ENCODE measurements around the gene OXCT1.
A peak's percentile ranks its signal among the peaks of the same experiment; 100 is the strongest.
"Not testable (repeated sequence)": the region's sequence is repeated elsewhere in the genome, so short reads cannot be mapped to it uniquely, and the experiment has no call there.

Gene OXCT1

GRCh38 chr5:41874512-41875060, 4.4 kb upstream of the OXCT1 start:
- no peak for DNase-seq (ENCODE audit: low read depth)

DNA sequence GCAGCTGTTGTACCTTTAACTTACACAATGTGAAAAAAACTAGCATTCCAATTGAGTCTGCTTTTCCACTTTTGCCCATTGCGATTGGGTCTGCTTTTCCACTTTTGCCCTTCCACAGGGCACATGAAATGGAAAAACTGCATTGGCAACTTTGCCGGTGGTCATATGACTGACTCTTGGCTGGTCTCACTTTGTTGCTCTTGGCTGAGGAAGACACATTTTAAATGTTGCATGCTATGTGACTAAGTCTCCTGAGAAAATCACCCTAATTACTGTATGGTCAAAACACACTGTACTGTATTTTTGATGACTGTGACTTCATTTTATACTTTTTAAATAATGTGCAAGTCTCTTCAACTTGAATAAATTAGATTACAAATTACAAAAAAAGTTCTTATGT, 1.6 kb upstream of the OXCT1 start:
- no peak for DNase-seq (ENCODE audit: low read depth)

DNA sequence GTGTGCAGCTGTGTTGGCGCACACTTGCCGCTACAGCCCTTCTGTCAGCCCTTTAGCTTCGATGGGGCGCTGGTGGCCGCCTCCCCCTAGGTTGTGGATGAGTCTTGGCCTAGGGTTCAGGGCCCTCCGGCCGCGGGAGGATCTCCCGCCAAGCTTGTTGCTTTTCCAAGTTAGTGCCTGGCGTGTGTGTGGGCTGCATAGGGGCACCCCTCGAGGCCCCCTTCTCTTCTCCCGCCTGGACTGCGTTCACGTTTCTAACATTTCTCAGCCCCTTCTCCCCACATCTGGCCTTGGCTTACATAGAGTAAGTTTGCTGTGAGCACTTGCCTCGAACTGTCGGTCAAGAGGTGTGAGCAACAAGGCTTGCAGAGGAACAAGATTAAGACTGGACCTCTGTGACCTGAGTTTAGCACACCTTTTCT, 413 bp upstream of the OXCT1 start:
- no peak for DNase-seq (ENCODE audit: low read depth)

- DNase-seq (ENCODE audit: low read depth) = no peak
Observed at GRCh38 chr5:41869151-41869723, 988 bp downstream of the OXCT1 start.

- no peak for DNase-seq (ENCODE audit: low read depth)
Observed at GRCh38 chr5:41863871-41864486, 6.2 kb downstream of the OXCT1 start.

DNA sequence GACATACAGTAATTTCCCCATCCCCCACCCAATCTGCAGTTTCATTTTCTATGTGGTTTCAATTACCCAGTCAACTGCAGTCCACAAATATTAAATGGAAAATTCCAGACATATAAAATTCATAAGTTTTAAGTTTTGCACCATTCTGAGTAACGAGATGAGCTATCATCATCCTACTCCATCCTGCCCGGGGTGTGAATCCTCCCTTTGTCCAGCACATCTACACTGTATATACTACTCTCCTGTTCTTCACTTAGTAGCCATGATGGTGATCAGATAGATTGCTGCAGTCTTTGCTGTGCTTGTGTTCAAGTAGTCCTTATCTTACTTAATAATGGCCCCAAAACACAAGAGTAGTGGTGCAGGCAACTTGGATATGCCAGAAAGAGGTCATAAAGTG, 11.3 kb downstream of the OXCT1 start:
- DNase-seq (ENCODE audit: low read depth) = no peak

- DNase-seq (ENCODE audit: low read depth) = no peak
Observed at GRCh38 chr5:41857989-41858388, 12.2 kb downstream of the OXCT1 start.

- DNase-seq (ENCODE audit: low read depth) = no peak
Observed at GRCh38 chr5:41856644-41857491, 13.4 kb downstream of the OXCT1 start.

- DNase-seq (ENCODE audit: low read depth) = no peak
Observed at GRCh38 chr5:41852293-41852692, 17.9 kb downstream of the OXCT1 start.

DNA sequence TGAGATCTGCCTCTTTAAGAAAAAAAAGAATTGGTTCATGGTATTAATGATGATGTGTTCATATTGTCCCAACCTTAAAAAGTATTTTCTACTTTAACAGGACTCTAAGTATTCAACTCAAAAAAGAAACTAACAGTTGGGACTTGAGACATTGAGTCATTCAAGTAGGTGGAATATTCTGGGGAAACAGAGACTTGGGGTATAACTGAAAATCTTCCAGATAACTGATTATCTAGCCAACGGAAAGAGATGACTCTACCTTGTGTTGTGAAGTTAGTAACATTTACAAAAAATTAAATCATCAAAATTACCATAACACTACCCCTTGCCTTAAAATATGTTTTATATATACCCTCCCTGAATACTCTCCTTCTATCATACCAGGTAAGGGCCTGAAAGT, 19.1 kb downstream of the OXCT1 start:
- no peak for DNase-seq (ENCODE audit: low read depth)

- no peak for DNase-seq (ENCODE audit: low read depth)
Observed at GRCh38 chr5:41848983-41849382, 21.2 kb downstream of the OXCT1 start.

GRCh38 chr5:41845751-41846150, 24.5 kb downstream of the OXCT1 start:
- DNase-seq (ENCODE audit: low read depth) = not testable (repeated sequence)

GRCh38 chr5:41844502-41844901, 25.7 kb downstream of the OXCT1 start:
- no peak for DNase-seq (ENCODE audit: low read depth)

DNA sequence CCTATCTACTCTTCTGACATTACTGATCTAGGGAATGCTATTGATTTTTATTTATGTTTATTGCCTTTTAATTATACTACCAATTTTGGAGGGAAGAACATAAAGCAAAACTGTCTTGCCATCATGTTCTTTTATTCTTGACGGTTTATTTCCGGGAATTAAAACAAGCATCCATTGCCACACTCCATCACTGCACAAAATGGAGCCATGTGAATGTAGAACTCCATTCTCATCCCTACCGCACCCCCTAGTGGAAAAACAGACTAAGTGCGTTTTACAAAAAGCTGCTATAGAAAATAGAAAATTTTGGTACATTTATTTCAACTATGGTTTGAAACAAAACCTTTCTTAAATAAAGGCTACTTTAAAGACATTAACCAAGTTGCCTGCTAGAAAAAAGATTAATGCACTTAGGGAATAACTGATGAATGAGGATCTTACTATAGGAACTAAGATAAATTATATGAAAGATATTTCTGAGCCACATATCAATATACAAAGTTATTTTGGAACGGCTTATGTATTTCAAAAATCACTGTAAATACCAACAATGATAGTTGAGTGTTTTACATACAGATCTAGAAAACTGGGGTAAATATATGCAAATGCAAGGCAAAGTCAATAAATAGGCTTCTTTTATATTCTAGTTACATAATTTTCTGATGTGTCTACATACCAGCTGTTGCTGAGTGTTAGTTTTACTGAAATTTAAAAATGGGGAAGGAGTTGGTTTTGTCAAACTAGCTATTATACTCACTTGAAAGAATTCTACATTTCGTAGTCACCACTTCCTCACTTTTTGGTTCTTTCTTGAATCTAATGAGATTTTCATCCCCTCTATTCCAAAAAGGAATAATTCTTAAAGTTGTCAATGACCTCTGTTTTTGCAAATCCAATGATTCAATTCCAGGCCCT, 26.5 kb downstream of the OXCT1 start:
- peak; percentile 38 for DNase-seq (ENCODE audit: low read depth)

DNA sequence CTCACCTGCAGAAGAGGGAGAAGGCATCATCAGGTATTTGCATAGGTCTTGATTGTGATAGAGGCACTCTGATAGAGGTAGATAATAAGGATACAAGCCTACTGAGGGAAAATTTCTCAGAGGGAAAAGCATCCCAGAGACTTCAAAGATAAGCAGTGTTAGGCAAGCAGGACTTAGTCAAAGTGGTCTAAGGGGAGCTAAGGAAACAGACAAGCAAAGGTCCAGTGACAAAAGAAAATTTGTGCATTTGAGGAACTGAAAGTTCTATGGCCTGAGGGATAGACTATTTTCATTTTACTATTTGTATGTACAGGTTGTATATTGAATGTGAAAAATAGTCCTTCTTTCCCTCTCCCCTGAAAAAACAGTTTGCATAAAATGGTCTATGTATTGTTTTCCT, 27.4 kb downstream of the OXCT1 start:
- DNase-seq (ENCODE audit: low read depth) = no peak

DNA sequence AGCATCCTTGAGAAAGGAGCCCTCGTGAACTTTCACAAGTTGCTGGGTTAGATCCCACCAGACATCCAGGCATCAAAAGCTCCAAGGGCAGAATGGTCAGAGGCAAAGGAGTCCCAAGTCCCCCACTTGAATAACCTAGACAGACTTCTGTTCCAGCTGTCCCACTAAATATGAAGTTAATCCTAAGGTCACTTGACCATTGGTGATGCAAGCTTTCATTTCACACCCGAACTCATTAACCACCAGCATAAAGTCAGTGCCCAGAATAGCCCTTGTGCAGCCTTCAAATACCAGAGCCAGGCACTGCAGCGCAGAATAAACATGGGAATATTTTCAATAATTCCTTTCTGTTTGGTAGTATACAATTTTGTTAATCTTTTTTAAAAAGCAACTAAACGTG, 28.9 kb downstream of the OXCT1 start:
- no peak for DNase-seq (ENCODE audit: low read depth)

DNA sequence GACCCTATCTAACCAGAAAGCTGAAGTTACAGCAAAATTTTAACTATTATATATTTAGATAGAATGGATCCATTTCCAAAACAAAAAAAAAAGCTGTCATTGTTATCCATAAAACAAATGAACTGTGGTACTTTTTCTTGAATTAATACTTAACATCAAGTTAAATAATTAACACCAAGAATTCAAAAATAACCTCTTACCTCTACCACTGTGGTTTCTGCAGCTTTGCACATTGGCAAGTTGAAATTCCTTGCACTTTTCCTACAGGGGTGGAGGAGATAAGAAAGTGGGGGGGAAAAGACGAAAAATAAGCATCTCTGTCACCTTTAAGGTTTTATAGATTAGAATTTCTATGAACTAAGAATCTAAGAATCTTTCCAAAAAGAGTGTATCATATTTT, 30.0 kb downstream of the OXCT1 start:
- no peak for DNase-seq (ENCODE audit: low read depth)

GRCh38 chr5:41837793-41838192, 32.4 kb downstream of the OXCT1 start:
- no peak for DNase-seq (ENCODE audit: low read depth)

DNA sequence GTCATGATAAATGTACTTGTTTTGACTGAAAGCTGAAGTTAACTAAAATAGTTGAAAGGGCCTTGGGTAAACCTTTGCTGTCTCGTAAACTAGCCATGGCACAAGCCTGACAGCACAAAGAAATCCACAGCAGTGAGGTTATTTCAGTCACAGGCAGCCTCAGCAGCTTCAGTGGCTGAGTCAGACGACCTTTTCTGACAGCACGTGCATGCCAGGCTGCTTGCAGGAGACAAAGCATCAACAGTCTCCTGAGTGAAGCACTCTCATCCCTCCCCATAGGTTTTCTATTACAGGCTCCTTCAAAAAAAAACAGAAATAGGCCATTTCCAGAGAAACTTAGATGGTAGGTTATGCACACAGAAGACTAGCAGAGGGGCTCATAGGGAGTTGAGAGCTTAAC, 34.6 kb downstream of the OXCT1 start:
- DNase-seq (ENCODE audit: low read depth) = peak; percentile 68

DNA sequence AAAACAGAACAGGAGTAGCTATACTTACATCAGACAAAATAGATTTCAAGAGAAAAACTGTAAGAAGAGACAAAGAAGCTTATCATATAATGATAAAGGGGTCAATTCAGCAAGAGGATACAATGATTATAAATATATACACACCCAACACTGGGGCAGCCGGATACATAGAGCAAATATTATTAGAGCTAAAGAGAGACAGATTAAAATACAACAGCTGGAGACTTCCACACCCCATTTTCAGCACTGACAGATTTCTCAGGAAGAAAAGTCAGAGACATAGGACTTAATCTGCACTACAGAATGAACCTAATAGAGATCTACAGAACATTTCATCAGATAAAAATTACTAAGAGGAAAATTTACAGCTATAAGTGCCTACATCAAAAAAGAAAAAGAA, 35.7 kb downstream of the OXCT1 start:
- DNase-seq (ENCODE audit: low read depth) = no peak

DNA sequence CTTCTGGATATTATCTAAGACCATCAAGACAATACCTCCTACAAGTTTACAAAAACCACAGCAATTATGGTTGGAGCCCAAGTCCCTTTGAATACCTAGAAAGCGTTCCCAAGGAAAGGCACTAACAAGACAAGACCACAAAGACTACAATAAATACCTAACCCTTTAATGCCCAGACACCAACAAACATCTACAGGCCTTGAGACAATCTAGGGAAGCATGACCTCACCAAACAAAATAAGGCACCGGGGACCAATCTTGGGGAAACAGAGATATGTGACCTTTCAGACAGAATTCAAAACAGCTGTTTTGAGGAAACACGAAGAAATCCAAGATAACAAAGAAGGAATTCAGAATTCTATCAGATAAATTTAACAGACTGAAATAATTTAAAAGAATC, 37.8 kb downstream of the OXCT1 start:
- DNase-seq (ENCODE audit: low read depth) = no peak

DNA sequence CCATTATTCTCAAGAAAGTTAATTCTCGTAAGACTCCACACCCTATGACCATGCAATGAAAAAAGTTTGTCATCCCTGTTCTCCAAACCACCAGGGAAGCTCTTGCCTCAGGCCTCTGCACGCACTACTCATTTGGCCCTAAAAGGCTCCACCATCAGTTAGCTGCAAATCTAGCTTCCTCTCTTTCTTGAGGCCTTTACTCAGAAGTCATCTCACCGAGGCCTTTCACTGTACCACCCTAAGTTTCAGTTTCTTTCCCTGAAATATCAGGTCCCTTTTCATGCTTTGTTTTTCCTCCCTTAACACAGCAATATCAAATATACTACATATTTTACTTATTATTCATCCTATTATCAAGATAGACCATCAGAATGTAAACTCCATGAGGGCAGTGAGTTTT, 39.1 kb downstream of the OXCT1 start:
- DNase-seq (ENCODE audit: low read depth) = no peak

Data from GM04504 (cell line).